GM12878 (cell line): ENCODE measurements around the gene MRPL23. TPM values are rescaled to one million over a fixed set of nuclear protein-coding genes. Genes with fewer than 3 reads are reported as not detected.

Experiments
- ATAC-seq: fragments of 200-7000 bp; cut with Tn5 transposase; 3 replicates; pipeline ENCODE4 v1.9.1; 2020; ENCODE audit warnings: mild to moderate bottlenecking, moderate library complexity
- BruUV-seq: library from RNA; stranded (reverse); fragments of 400-500 nt; replicated peaks from 2 replicates; lab custom pipeline; 2021; lab: Mats Ljungman, UMichigan
- CTCF ChIA-PET: fragments of 300-600 bp; sonication (Branson Sonifier 250); formaldehyde crosslinking; extraction: SDS; loops from one replicate; lab custom pipeline; 2021; ENCODE audit warnings: inconsistent platforms; lab: Yijun Ruan, JAX
- POLR2A ChIA-PET: fragments of 350-600 bp; formaldehyde crosslinking; extraction: SDS; loops from one replicate; lab custom pipeline; 2021; ENCODE audit warnings: inconsistent platforms; lab: Charles Lee
- RAD21 ChIA-PET: fragments of 300-600 bp; sonication (Branson Sonifier 250); formaldehyde crosslinking; loops from one replicate; lab custom pipeline; 2023; ENCODE audit warnings: antibody characterized with exemption; ENCODE audit not compliant: unreplicated experiment; lab: Charles Lee
- SMC1A ChIA-PET: fragments of 300-600 bp; sonication (Branson Sonifier 250); formaldehyde crosslinking; loops from one replicate; lab custom pipeline; 2023; ENCODE audit not compliant: unreplicated experiment, uncharacterized antibody; lab: Charles Lee
- DNase-seq: peaks from one replicate; pipeline ENCODE4 v3.0.0-alpha.2; 2011; ENCODE audit warnings: low read depth, low spot score
- FAIRE-seq: peaks from 3 replicates; lab custom pipeline; 2011; peaks lifted over from hg19 to GRCh38; lab: Jason Lieb, UNC
- H2AFZ ChIP-seq: 2 replicates; pipeline ENCODE4 v1.6.0; 2011; ENCODE audit warnings: low read depth, low read length, control low read depth; ENCODE audit not compliant: control insufficient read depth
- H3K27ac ChIP-seq: 2 replicates; pipeline ENCODE4 v1.5.1; 2011; ENCODE audit warnings: control low read depth; ENCODE audit not compliant: control insufficient read depth, insufficient read depth
- H3K27me3 ChIP-seq, 2 experiments: replicated peaks in 1 of 2; 2 replicates each; pipeline versions ENCODE4 v1.6.0 to v1.6.1; 2011; ENCODE audit warnings: low read length in 1 of 2; ENCODE audit not compliant: control insufficient read depth in 2 of 2, insufficient read depth in 2 of 2
- H3K36me3 ChIP-seq, 2 experiments: 2 replicates each; pipeline ENCODE4 v1.5.1; 2011; ENCODE audit warnings: low read length in 1 of 2; ENCODE audit not compliant: control insufficient read depth in 2 of 2, insufficient read depth in 2 of 2
- H3K4me1 ChIP-seq: 2 replicates; pipeline ENCODE4 v1.6.1; 2011; ENCODE audit warnings: mild to moderate bottlenecking, low read length, moderate library complexity, mixed read lengths; ENCODE audit not compliant: control insufficient read depth, insufficient read depth
- H3K4me2 ChIP-seq: 2 replicates; pipeline ENCODE4 v1.6.0; 2011; ENCODE audit warnings: control low read depth; ENCODE audit not compliant: control insufficient read depth, insufficient read depth
- H3K4me3 ChIP-seq: fragments of 200-600 bp; sonication (generic); 2 replicates; pipeline ENCODE4 v1.5.1; 2016
- H3K79me2 ChIP-seq: 2 replicates; pipeline ENCODE4 v1.6.0; 2011; ENCODE audit warnings: low read length; ENCODE audit not compliant: control insufficient read depth, insufficient read depth
- H3K9ac ChIP-seq: 2 replicates; pipeline ENCODE4 v1.8.0; 2011; ENCODE audit warnings: low read length, control low read depth, mixed read lengths; ENCODE audit not compliant: control insufficient read depth, insufficient read depth
- H3K9me3 ChIP-seq: replicated peaks from 3 replicates; pipeline ENCODE4 v1.5.1; 2011; ENCODE audit warnings: mild to moderate bottlenecking, low read length; ENCODE audit not compliant: control insufficient read depth, insufficient read depth
- H4K20me1 ChIP-seq: 2 replicates; pipeline ENCODE4 v1.6.0; 2011; ENCODE audit not compliant: control insufficient read depth, insufficient read depth
- CEBPZ ChIP-seq: fragments of 150-350 bp; IDR thresholded peaks from 2 replicates; pipeline ENCODE4 v1.6.1; 2016; ENCODE audit warnings: low read depth, low read length
- HDAC6 ChIP-seq: fragments of 200-600 bp; sonication (generic); IDR thresholded peaks from one replicate; pipeline ENCODE4 v1.8.0; 2017; ENCODE audit warnings: antibody characterized with exemption; ENCODE audit not compliant: unreplicated experiment
- MTA2 ChIP-seq: fragments of 450-650 bp; IDR thresholded peaks from 2 replicates; pipeline ENCODE4 v1.6.1; 2016; ENCODE audit warnings: low read depth, mild to moderate bottlenecking, moderate library complexity
- SUZ12 ChIP-seq: fragments of 200-600 bp; sonication (generic); IDR thresholded peaks from one replicate; pipeline ENCODE4 v1.6.1; 2018; ENCODE audit warnings: antibody characterized with exemption, mild to moderate bottlenecking; ENCODE audit not compliant: unreplicated experiment
- ZNF24 ChIP-seq: fragments of 450-650 bp; IDR thresholded peaks from 2 replicates; pipeline ENCODE4 v1.6.1; 2017; ENCODE audit warnings: antibody characterized with exemption, mild to moderate bottlenecking
- WGBS: methylation state at CpG from one replicate; pipeline ENCODE4 v1.1.6; 2016; ENCODE audit warnings: low lambda C conversion rate; ENCODE audit not compliant: insufficient replicate concordance, insufficient coverage; ENCODE audit errors: missing lambda C conversion rate; 5-methylcytosine and 5-hydroxymethylcytosine counted together
- in situ Hi-C: fragments of 300-500 bp; cut with MboI; formaldehyde crosslinking; loops from 9 replicates; pipeline ENCODE4 v1.14.3; 2018; ENCODE audit warnings: mixed read lengths
- intact Hi-C: fragments of 100-400 bp; cut with micrococcal nuclease; formaldehyde crosslinking; loops from one replicate; pipeline ENCODE4 v1.14.2; 2022; ENCODE audit not compliant: unreplicated experiment
- polyA plus RNA-seq, 11 experiments: library from polyadenylated mRNA; depleted of rRNA in 4 of 11; unstranded in 6 of 11; stranded (reverse) in 5 of 11; fragments of >200 nt; fragmentation: Nextera tagmentation in 4 of 11; fragmentation: Illumina TruSeq in 1 of 11; extraction: Ambion mirVana in 4 of 11; extraction: Trizol in 1 of 11; gene quantifications; 1 replicate in 1 of 11; 2 replicates in 10 of 11; pipeline versions ENCODE4 v1.2.1 to v1.2.3, GENCODE V29; 2011 to 2016; ENCODE audit warnings: inconsistent platforms in 2 of 11, missing spikeins in 2 of 11, low read depth in 1 of 11
- total RNA-seq, 4 experiments: library from RNA; depleted of rRNA in 3 of 4; stranded (reverse); fragments of >200 nt in 3 of 4; fragmentation: Illumina TruSeq in 1 of 4; extraction: Trizol in 1 of 4; gene quantifications; 2 replicates each; pipeline versions ENCODE4 v1.2.1 to v1.2.3, GENCODE V29; 2013 to 2021

The MRPL23 gene
- total and polyA plus RNA-seq, 10 of the 15 experiments (the other 5 are each of a cell fraction or from before 2014, with no cell fraction given) = 1.6 to 207 (median 126) TPM

GRCh38 chr11:1942558-1943260, 4.4 kb upstream of the MRPL23 start:
- no peak overlapping the region for H2AFZ ChIP-seq
- no peaks in the 10 kb centered on the region for H3K79me2 ChIP-seq
- no peak overlapping the region for H3K4me3 ChIP-seq
- no peak for ATAC-seq
- intact Hi-C loops (no loop called here), in situ Hi-C loops (no loop called here)
- H3K27ac ChIP-seq = no peak overlapping the region
- TF ChIP-seq HDAC6 (no peak), MTA2 (no peak), SUZ12 (no peak), CEBPZ (no peak), ZNF24 (peak; percentile 51; the same call in 1 of the 2 replicates)
- RAD21 ChIA-PET = no interaction called here
- DNase-seq = no peak
- no TSS peak for BruUV-seq
- WGBS = 73% methylated on average over 10 of the region's 10 CpGs
- H4K20me1 ChIP-seq = no peaks in the 10 kb centered on the region
- no peaks in the 10 kb centered on the region for H3K36me3 ChIP-seq
- H3K4me2 ChIP-seq = no peak overlapping the region
- H3K27me3 ChIP-seq = no peaks in the 10 kb centered on the region
- H3K9me3 ChIP-seq = no peaks in the 10 kb centered on the region
- no peak for FAIRE-seq
- no peaks in the 10 kb centered on the region for H3K4me1 ChIP-seq
- POLR2A ChIA-PET = no interaction called here
- no peak overlapping the region for H3K9ac ChIP-seq
- SMC1A ChIA-PET = no interaction called here
- CTCF ChIA-PET = no interaction called here
